ENCODE measurements around the gene IL22RA1. TPM values are rescaled to one million over a fixed set of nuclear protein-coding genes. Genes with fewer than 3 reads are reported as not detected.

Gene IL22RA1
- total and polyA plus RNA-seq, 9 donors, result 0.07 to 1.5 (median 0.38) TPM; not detected in 1

GRCh38 chr1:24093732-24094131 lies 49.2 kb downstream of the IL22RA1 start:
- 60 to 66% (median 63%) methylated on average over 9 of the region's 9 CpGs for WGBS, 3 donors
- Histone ChIP-seq H3K4me1 (ENCODE audit: insufficient read depth) (no peaks in the 10 kb centered on the region), H3K4me3 (no peak overlapping the region), H3K9me3 (no peaks in the 10 kb centered on the region), H3K36me3 (no peaks in the 10 kb centered on the region), H3K27ac (no peak overlapping the region), H3K27me3 (no peaks in the 10 kb centered on the region)
- intact Hi-C loops (cut with DNase I), result no loop called here
- TF ChIP-seq CTCF (IDR thresholded peaks at IDR 0.05) (no peak), EP300 (IDR thresholded peaks at IDR 0.05) (no peak), POLR2A (IDR thresholded peaks at IDR 0.05) (no peak)
- no peak for DNase-seq

GRCh38 chr1:24092979-24093378 lies 50.0 kb downstream of the IL22RA1 start:
- no peak for TF ChIP-seq POLR2A (IDR thresholded peaks at IDR 0.05)
- TF ChIP-seq EP300 (IDR thresholded peaks at IDR 0.05), result no peak
- TF ChIP-seq CTCF (IDR thresholded peaks at IDR 0.05), result no peak
- intact Hi-C loops (cut with DNase I), result no loop called here
- no peaks in the 10 kb centered on the region for H3K36me3 ChIP-seq
- no peak for DNase-seq
- no peaks in the 10 kb centered on the region for H3K9me3 ChIP-seq
- H3K4me1 ChIP-seq (ENCODE audit: insufficient read depth), result no peaks in the 10 kb centered on the region
- H3K27ac ChIP-seq, result no peak overlapping the region
- no peaks in the 10 kb centered on the region for H3K27me3 ChIP-seq
- no peak overlapping the region for H3K4me3 ChIP-seq
- 95 to 99% (median 95%) methylated on average over 9 of the region's 9 CpGs for WGBS, 3 donors

- H3K9me3 ChIP-seq, result no peaks in the 10 kb centered on the region
- no peak overlapping the region for H3K4me3 ChIP-seq
- H3K27me3 ChIP-seq, result no peaks in the 10 kb centered on the region
- TF ChIP-seq CTCF (IDR thresholded peaks at IDR 0.05) (no peak), POLR2A (IDR thresholded peaks at IDR 0.05) (no peak), EP300 (IDR thresholded peaks at IDR 0.05) (no peak)
- WGBS, 3 donors, result 78 to 86% (median 84%) methylated on average over 13 of the region's 13 CpGs
- no peaks in the 10 kb centered on the region for H3K4me1 ChIP-seq (ENCODE audit: insufficient read depth)
- no peak overlapping the region for H3K27ac ChIP-seq
- DNase-seq, result no peak
- intact Hi-C loops (cut with DNase I), result no loop called here
- no peaks in the 10 kb centered on the region for H3K36me3 ChIP-seq
Observed at GRCh38 chr1:24091971-24092482, 50.9 kb downstream of the IL22RA1 start.

GRCh38 chr1:24090736-24091135 lies 52.2 kb downstream of the IL22RA1 start:
- no peaks in the 10 kb centered on the region for H3K4me1 ChIP-seq (ENCODE audit: insufficient read depth)
- no peak overlapping the region for H3K4me3 ChIP-seq
- intact Hi-C loops (cut with DNase I), result no loop called here
- no peaks in the 10 kb centered on the region for H3K36me3 ChIP-seq
- no peak overlapping the region for H3K27ac ChIP-seq
- H3K27me3 ChIP-seq, result no peaks in the 10 kb centered on the region
- no peak for DNase-seq
- no peaks in the 10 kb centered on the region for H3K9me3 ChIP-seq
- no peak for TF ChIP-seq POLR2A (IDR thresholded peaks at IDR 0.05)
- TF ChIP-seq EP300 (IDR thresholded peaks at IDR 0.05), result no peak
- TF ChIP-seq CTCF (IDR thresholded peaks at IDR 0.05), result no peak
- WGBS, 3 donors, result 91 to 96% (median 96%) methylated on average over 11 of the region's 11 CpGs
